ENCODE results near the gene MRPS35. TPM values are rescaled to one million over a fixed set of nuclear protein-coding genes. Genes with fewer than 3 reads are reported as not detected.

MRPS35 gene
- total and polyA plus RNA-seq, 4 donors, result 45.1 to 64.8 (median 55.8) TPM

DNA sequence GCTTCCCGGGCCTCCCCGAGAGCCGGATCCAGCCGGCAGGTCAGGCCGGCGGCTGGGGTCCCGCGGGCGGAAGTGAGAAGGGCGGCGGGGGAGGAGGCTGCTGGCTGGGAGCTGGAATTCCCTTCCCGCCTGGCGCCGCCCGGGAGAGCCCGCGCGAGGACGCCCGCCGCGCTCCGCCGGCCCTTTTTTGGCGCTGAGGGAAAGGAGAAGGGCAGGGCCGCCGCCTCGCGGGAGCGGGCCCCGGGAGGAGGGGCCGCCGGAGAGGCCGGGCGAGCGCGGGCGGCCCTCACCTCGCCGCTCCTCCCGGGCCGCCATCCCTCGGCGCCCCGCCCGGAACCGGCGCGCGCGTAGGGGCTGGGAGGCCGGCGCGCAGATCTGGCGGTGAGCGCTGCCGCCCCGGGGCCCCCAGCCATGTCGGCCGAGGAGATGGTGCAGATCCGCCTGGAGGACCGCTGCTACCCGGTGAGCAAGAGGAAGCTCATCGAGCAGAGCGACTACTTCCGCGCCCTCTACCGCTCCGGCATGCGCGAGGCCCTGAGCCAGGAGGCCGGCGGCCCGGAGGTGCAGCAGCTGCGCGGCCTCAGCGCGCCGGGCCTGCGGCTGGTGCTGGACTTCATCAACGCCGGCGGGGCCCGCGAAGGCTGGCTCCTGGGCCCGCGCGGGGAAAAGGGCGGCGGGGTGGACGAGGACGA lies 69.4 kb downstream of the MRPS35 start, which contains the start of the genes KLHL42 and MANSC4:
Gene KLHL42 (plus strand): TSS at position 314 of the 692 bp plus-strand sequence. CDS start 98 bp downstream, at position 412.
Gene MANSC4 (minus strand): TSS at position 317 of the 692 bp plus-strand sequence. CDS start 8,960 bp downstream, outside the sequence.
- peak; percentile 33 to 86 (median 50) for DNase-seq (ENCODE audit: low read depth in 4 of 6, low spot score in 6 of 6)
- no peaks in the 10 kb centered on the region for H3K27me3 ChIP-seq (ENCODE audit: control insufficient read depth, insufficient read depth, low read length)
- H3K36me3 ChIP-seq (ENCODE audit: control insufficient read depth, insufficient read depth, low read length), result peaks cover 9% of the 10 kb centered on the region
- peak within 1 kb of the TSS; percentile 68 for H3K4me3 ChIP-seq (ENCODE audit: low read depth, low read length)
- peak within 1 kb of the TSS; percentile 94 for H3K27ac ChIP-seq (ENCODE audit: low read depth, low read length)
- under 1% methylated on average over 92 of the region's 92 CpGs for WGBS (ENCODE audit: insufficient coverage)
- peaks cover 20% of the 10 kb centered on the region for H3K4me1 ChIP-seq (ENCODE audit: control insufficient read depth, insufficient read depth, low read length)
- H3K9me3 ChIP-seq (ENCODE audit: control insufficient read depth, insufficient read depth, low read length), result no peaks in the 10 kb centered on the region

GRCh38 chr12:27780612-27781408 lies 70.2 kb downstream of the MRPS35 start:
- peak overlapping the region; percentile 73 for H3K27ac ChIP-seq (ENCODE audit: low read depth, low read length)
- 17% methylated on average over 25 of the region's 27 CpGs for WGBS (ENCODE audit: insufficient coverage)
- peaks cover 20% of the 10 kb centered on the region for H3K4me1 ChIP-seq (ENCODE audit: control insufficient read depth, insufficient read depth, low read length)
- H3K4me3 ChIP-seq (ENCODE audit: low read depth, low read length), result peak overlapping the region; percentile 68
- no peaks in the 10 kb centered on the region for H3K9me3 ChIP-seq (ENCODE audit: control insufficient read depth, insufficient read depth, low read length)
- H3K36me3 ChIP-seq (ENCODE audit: control insufficient read depth, insufficient read depth, low read length), result peaks cover 9% of the 10 kb centered on the region
- DNase-seq (ENCODE audit: low read depth in 4 of 6, low spot score in 6 of 6), result peak in 4 of 6 donors; percentile 7 to 51 (median 24)
- H3K27me3 ChIP-seq (ENCODE audit: control insufficient read depth, insufficient read depth, low read length), result no peaks in the 10 kb centered on the region

DNA sequence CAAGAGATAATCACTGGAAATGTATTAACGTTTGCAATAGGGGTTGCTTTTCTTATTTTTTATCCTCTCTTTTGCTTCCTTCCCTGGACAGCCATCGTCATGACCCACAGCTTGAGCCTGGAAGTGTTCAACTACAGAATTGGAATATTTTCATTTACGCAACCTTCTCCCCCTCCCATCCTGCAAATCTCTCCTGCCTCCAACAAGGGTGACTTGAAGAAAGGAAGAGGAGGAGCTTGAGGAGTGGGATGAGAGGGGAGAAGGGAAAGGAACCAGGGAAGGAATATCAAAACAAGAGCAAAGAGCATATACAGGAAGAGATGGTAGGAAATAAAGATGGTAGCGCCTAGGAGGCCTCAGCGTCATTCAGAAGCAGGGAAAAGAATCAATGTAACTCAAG lies 71.0 kb downstream of the MRPS35 start:
- no peaks in the 10 kb centered on the region for H3K9me3 ChIP-seq (ENCODE audit: control insufficient read depth, insufficient read depth, low read length)
- peaks cover 20% of the 10 kb centered on the region for H3K4me1 ChIP-seq (ENCODE audit: control insufficient read depth, insufficient read depth, low read length)
- peaks cover 9% of the 10 kb centered on the region for H3K36me3 ChIP-seq (ENCODE audit: control insufficient read depth, insufficient read depth, low read length)
- no CpG with 5 or more reads among the region's 5 CpGs for WGBS (ENCODE audit: insufficient coverage)
- H3K27ac ChIP-seq (ENCODE audit: low read depth, low read length), result no peak overlapping the region
- H3K27me3 ChIP-seq (ENCODE audit: control insufficient read depth, insufficient read depth, low read length), result no peaks in the 10 kb centered on the region
- DNase-seq (ENCODE audit: low read depth in 4 of 6, low spot score in 6 of 6), result peak in 3 of 6 donors; percentile 10 to 69 (median 52)
- H3K4me3 ChIP-seq (ENCODE audit: low read depth, low read length), result peak overlapping the region; percentile 14

GRCh38 chr12:27782481-27782880 lies 71.8 kb downstream of the MRPS35 start:
- WGBS (ENCODE audit: insufficient coverage), result no CpG with 5 or more reads among the region's 1 CpG
- DNase-seq (ENCODE audit: low read depth in 4 of 6, low spot score in 6 of 6), result no peak
- Histone ChIP-seq H3K27ac (ENCODE audit: low read depth, low read length) (no peak overlapping the region), H3K27me3 (ENCODE audit: control insufficient read depth, insufficient read depth, low read length) (no peaks in the 10 kb centered on the region), H3K9me3 (ENCODE audit: control insufficient read depth, insufficient read depth, low read length) (no peaks in the 10 kb centered on the region), H3K4me3 (ENCODE audit: low read depth, low read length) (no peak overlapping the region), H3K36me3 (ENCODE audit: control insufficient read depth, insufficient read depth, low read length) (peaks cover 9% of the 10 kb centered on the region), H3K4me1 (ENCODE audit: control insufficient read depth, insufficient read depth, low read length) (peaks cover 20% of the 10 kb centered on the region)

GRCh38 chr12:27785882-27786570 lies 75.4 kb downstream of the MRPS35 start:
- Histone ChIP-seq H3K9me3 (ENCODE audit: control insufficient read depth, insufficient read depth, low read length) (no peaks in the 10 kb centered on the region), H3K4me1 (ENCODE audit: control insufficient read depth, insufficient read depth, low read length) (peaks cover 4% of the 10 kb centered on the region), H3K4me3 (ENCODE audit: low read depth, low read length) (no peak overlapping the region), H3K27ac (ENCODE audit: low read depth, low read length) (no peak overlapping the region), H3K36me3 (ENCODE audit: control insufficient read depth, insufficient read depth, low read length) (peaks cover 5% of the 10 kb centered on the region), H3K27me3 (ENCODE audit: control insufficient read depth, insufficient read depth, low read length) (no peaks in the 10 kb centered on the region)
- DNase-seq (ENCODE audit: low read depth in 4 of 6, low spot score in 6 of 6), result peak in 1 of 6 donors; percentile 29
- WGBS (ENCODE audit: insufficient coverage), result 94% methylated on average over 2 of the region's 3 CpGs

DNA sequence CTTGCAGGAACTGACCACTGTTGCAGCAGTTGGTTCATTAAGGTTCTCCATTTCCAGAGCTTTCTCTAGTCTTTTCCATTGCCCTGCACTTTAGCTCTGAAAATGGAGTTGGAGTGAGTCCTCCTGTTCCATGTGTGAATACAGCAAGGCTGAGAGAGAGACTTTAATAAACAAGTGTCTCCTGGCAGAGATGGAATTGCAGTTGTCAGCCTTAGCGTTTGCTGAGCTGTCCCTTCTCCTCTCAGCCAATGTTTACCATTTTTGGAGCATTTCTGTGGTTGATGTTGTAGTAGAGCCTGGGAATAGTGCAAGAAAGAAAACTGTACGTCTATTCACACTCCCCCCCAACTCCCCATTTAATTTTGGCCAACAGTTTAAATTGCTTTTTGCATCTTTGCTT lies 76.9 kb downstream of the MRPS35 start:
- Histone ChIP-seq H3K27me3 (ENCODE audit: control insufficient read depth, insufficient read depth, low read length) (no peaks in the 10 kb centered on the region), H3K27ac (ENCODE audit: low read depth, low read length) (no peak overlapping the region), H3K4me1 (ENCODE audit: control insufficient read depth, insufficient read depth, low read length) (peaks cover 2% of the 10 kb centered on the region), H3K9me3 (ENCODE audit: control insufficient read depth, insufficient read depth, low read length) (no peaks in the 10 kb centered on the region), H3K36me3 (ENCODE audit: control insufficient read depth, insufficient read depth, low read length) (peaks cover 16% of the 10 kb centered on the region), H3K4me3 (ENCODE audit: low read depth, low read length) (no peak overlapping the region)
- WGBS (ENCODE audit: insufficient coverage), result no CpG with 5 or more reads among the region's 2 CpGs
- no peak for DNase-seq (ENCODE audit: low read depth in 4 of 6, low spot score in 6 of 6)

DNA sequence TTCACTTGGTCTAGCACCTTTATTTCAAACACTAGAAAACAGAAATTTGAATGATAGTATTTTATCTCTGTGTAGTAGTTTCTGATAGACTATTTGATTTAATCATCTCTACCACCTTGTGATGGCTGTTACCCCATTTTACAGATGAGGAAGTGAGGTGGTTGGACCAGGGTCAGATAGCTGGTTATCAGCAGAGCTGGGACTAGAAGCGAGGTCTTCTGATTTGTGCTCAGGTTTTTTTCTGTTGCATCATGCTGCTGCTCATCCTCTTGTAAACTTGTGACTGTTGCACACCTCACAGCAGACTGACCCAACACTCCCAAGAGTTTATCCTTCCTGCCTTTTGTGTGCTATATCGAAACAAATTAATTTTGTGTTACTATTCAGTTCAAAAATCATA lies 79.5 kb downstream of the MRPS35 start:
- H3K27me3 ChIP-seq (ENCODE audit: control insufficient read depth, insufficient read depth, low read length), result no peaks in the 10 kb centered on the region
- DNase-seq (ENCODE audit: low read depth in 4 of 6, low spot score in 6 of 6), result no peak
- H3K27ac ChIP-seq (ENCODE audit: low read depth, low read length), result no peak overlapping the region
- 100% methylated on average over 1 of the region's 2 CpGs for WGBS (ENCODE audit: insufficient coverage)
- peaks cover 26% of the 10 kb centered on the region for H3K36me3 ChIP-seq (ENCODE audit: control insufficient read depth, insufficient read depth, low read length)
- H3K9me3 ChIP-seq (ENCODE audit: control insufficient read depth, insufficient read depth, low read length), result no peaks in the 10 kb centered on the region
- no peak overlapping the region for H3K4me3 ChIP-seq (ENCODE audit: low read depth, low read length)
- H3K4me1 ChIP-seq (ENCODE audit: control insufficient read depth, insufficient read depth, low read length), result no peaks in the 10 kb centered on the region

- 94% methylated on average over 2 of the region's 6 CpGs for WGBS (ENCODE audit: insufficient coverage)
- Histone ChIP-seq H3K27me3 (ENCODE audit: control insufficient read depth, insufficient read depth, low read length) (no peaks in the 10 kb centered on the region), H3K27ac (ENCODE audit: low read depth, low read length) (no peak overlapping the region), H3K9me3 (ENCODE audit: control insufficient read depth, insufficient read depth, low read length) (no peaks in the 10 kb centered on the region), H3K36me3 (ENCODE audit: control insufficient read depth, insufficient read depth, low read length) (peaks cover 41% of the 10 kb centered on the region), H3K4me1 (ENCODE audit: control insufficient read depth, insufficient read depth, low read length) (no peaks in the 10 kb centered on the region), H3K4me3 (ENCODE audit: low read depth, low read length) (no peak overlapping the region)
- no peak for DNase-seq (ENCODE audit: low read depth in 4 of 6, low spot score in 6 of 6)
Measured at GRCh38 chr12:27794818-27795584, 84.4 kb downstream of the MRPS35 start.

DNA sequence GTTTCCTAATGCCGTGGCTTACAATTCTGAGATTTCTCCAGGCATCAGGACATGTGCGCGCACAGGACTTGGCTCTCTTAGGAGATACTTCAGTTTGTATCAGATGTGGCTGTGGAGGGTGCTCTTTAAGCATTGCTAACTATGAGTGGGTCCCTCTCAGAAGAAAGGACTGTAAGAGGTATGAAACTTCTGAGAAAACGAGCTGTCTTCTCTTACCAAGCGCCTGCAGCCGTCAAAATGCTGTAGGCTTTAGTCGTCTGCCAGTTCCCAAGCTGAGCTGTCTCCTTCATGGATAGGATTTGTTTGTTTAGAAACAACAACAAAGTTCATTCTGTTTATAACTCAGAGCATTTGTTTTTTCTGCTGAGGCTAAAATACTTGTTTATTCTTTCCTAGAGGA lies 85.5 kb downstream of the MRPS35 start:
- Histone ChIP-seq H3K9me3 (ENCODE audit: control insufficient read depth, insufficient read depth, low read length) (no peaks in the 10 kb centered on the region), H3K27ac (ENCODE audit: low read depth, low read length) (no peak overlapping the region), H3K4me1 (ENCODE audit: control insufficient read depth, insufficient read depth, low read length) (no peaks in the 10 kb centered on the region), H3K36me3 (ENCODE audit: control insufficient read depth, insufficient read depth, low read length) (peaks cover 41% of the 10 kb centered on the region), H3K27me3 (ENCODE audit: control insufficient read depth, insufficient read depth, low read length) (no peaks in the 10 kb centered on the region), H3K4me3 (ENCODE audit: low read depth, low read length) (no peak overlapping the region)
- DNase-seq (ENCODE audit: low read depth in 4 of 6, low spot score in 6 of 6), result no peak
- 100% methylated on average over 3 of the region's 7 CpGs for WGBS (ENCODE audit: insufficient coverage)

Data from spinal cord (tissue), 10 donors.